CD4-positive, alpha-beta T cell (primary cell): ENCODE data around the gene MGRN1. TPM values are rescaled to one million over a fixed set of nuclear protein-coding genes. Genes with fewer than 3 reads are reported as not detected.

Experiments
- microRNA-seq: library from miRNA; unstranded; fragments of <30 nt; microRNA quantifications from one replicate; pipeline ENCODE4 v1.2.0, GENCODE V29; 2021; ENCODE audit warnings: borderline microRNAs expressed, borderline replicate concordance
- total RNA-seq, 174 experiments: library from RNA in 2 of 174; stranded (reverse) in 2 of 174; gene quantifications; one replicate each; pipeline ENCODE4 v1.2.3 and lab custom pipeline; 2021 to 2026

Gene MGRN1
- total RNA-seq, 2 experiments from 2014 or later = 45.9 to 48.6 TPM

Small RNA genes within 50 kb of the gene (microRNA-seq; reads per million reads assigned to microRNA genes)
- not detected for gene MIR6769A

Other genes starting within 250 kb of the MGRN1 start
- gene CORO7, start 208.2 kb upstream of the MGRN1 start, total RNA-seq = 100 to 1,000 TPM; 801 to 805 TPM
- 10 to 100 TPM; 17.2 to 18.8 TPM for gene DNAJA3, start 199.0 kb upstream of the MGRN1 start, total RNA-seq
- 10 to 100 TPM; 28.6 to 29.5 TPM for gene NMRAL1, start 150.2 kb upstream of the MGRN1 start, total RNA-seq
- gene HMOX2, start 148.4 kb upstream of the MGRN1 start, total RNA-seq = 10 to 100 TPM; 63.4 to 66.4 TPM
- 10 to 100 TPM; 19.5 to 22.4 TPM for gene CDIP1, start 86.1 kb upstream of the MGRN1 start, total RNA-seq
- under 1 TPM; 0.27 to 0.42 TPM for gene C16orf96, start 68.5 kb upstream of the MGRN1 start, total RNA-seq
- 10 to 100 TPM; 17.5 to 19.3 TPM for gene UBALD1, start 9.9 kb upstream of the MGRN1 start, total RNA-seq
- 10 to 100 TPM; 75.2 to 78.9 TPM for gene NUDT16L1, start 68.7 kb downstream of the MGRN1 start, total RNA-seq
- 10 to 100 TPM; 13.5 TPM for gene ANKS3, start 109.4 kb downstream of the MGRN1 start, total RNA-seq
- gene DNAAF8, start 109.7 kb downstream of the MGRN1 start, total RNA-seq = under 1 TPM in 1 of 2 experiments, not detected in 1; 0.25 TPM
- 10 to 100 TPM; 11.8 to 12.4 TPM for gene ZNF500, start 142.3 kb downstream of the MGRN1 start, total RNA-seq
- gene SEPTIN12, start 163.5 kb downstream of the MGRN1 start, total RNA-seq = not detected
- gene SMIM22, start 170.5 kb downstream of the MGRN1 start, total RNA-seq = not detected
- gene ROGDI, start 177.8 kb downstream of the MGRN1 start, total RNA-seq = 10 to 100 TPM in 1 of 2 experiments, 1 to 10 TPM in 1; 9.4 to 11.0 TPM
- gene GLYR1, start 222.5 kb downstream of the MGRN1 start, total RNA-seq = 10 to 100 TPM; 71.7 to 77.2 TPM
- 10 to 100 TPM; 45.7 to 45.8 TPM for gene UBN1, start 222.7 kb downstream of the MGRN1 start, total RNA-seq